Tibial nerve (tissue), 4 donors: ENCODE data around the gene ARAP1. TPM values are rescaled to one million over a fixed set of nuclear protein-coding genes. Genes with fewer than 3 reads are reported as not detected.

Experiments
- DNase-seq, 2 donors: peaks; one replicate each; pipeline ENCODE4 v3.0.0-alpha.2; 2019; ENCODE audit warnings: low spot score in 2 of 2
- H3K27ac ChIP-seq, 4 donors: fragments of 200-600 bp; sonication (generic) in 3 of 4; one replicate each; pipeline ENCODE4 v1.5.1; 2017 to 2019; ENCODE audit warnings: mild to moderate bottlenecking in 1 of 4
- H3K27me3 ChIP-seq, 2 donors: fragments of 200-600 bp; sonication (generic) in 1 of 2; one replicate each; pipeline versions ENCODE4 v1.5.1 to v1.6.0; 2017 to 2019
- H3K36me3 ChIP-seq, 3 donors: fragments of 200-600 bp; sonication (generic); one replicate each; pipeline ENCODE4 v1.5.1; 2018 to 2019
- H3K4me1 ChIP-seq, 4 donors: fragments of 200-600 bp; sonication (generic) in 3 of 4; one replicate each; pipeline ENCODE4 v1.5.1; 2017 to 2019
- H3K4me3 ChIP-seq, 4 donors: fragments of 200-600 bp; sonication (generic) in 3 of 4; one replicate each; pipeline ENCODE4 v1.5.1; 2017 to 2019; ENCODE audit warnings: mild to moderate bottlenecking in 1 of 4, moderate library complexity in 1 of 4
- H3K9me3 ChIP-seq, 4 donors: fragments of 200-600 bp; sonication (generic) in 3 of 4; one replicate each; pipeline ENCODE4 v1.5.1; 2017 to 2019
- EP300 ChIP-seq, 2 donors: sonication (generic); formaldehyde crosslinking; IDR thresholded peaks; one replicate each; pipeline ENCODE4 v1.6.1; 2017; ENCODE audit warnings: antibody characterized with exemption in 2 of 2, mild to moderate bottlenecking in 1 of 2
- POLR2A ChIP-seq, 2 donors: fragments of 450-650 bp; IDR thresholded peaks; one replicate each; pipeline ENCODE4 v1.6.1; 2017; ENCODE audit warnings: antibody characterized with exemption in 2 of 2, mild to moderate bottlenecking in 2 of 2, moderate library complexity in 2 of 2
- WGBS, 2 donors: methylation state at CpG; one replicate each; pipeline ENCODE4 v1.1.5; 2018; 5-methylcytosine and 5-hydroxymethylcytosine counted together
- total RNA-seq, 4 donors: library from RNA; depleted of rRNA; stranded (reverse); fragments of >200 nt; gene quantifications; one replicate each; pipeline ENCODE4 v1.1.0, GENCODE V29; 2016
- TF ChIP-seq, protein P1 (sequence below), 5 experiments: fragments of 200-600 bp in 3 of 5; fragments of 450-650 bp in 2 of 5; sonication (generic) in 3 of 5; IDR thresholded peaks; one replicate each; pipeline ENCODE4 v1.5.1; 2016 to 2019; ENCODE audit warnings: antibody characterized with exemption in 5 of 5, mild to moderate bottlenecking in 3 of 5, moderate library complexity in 2 of 5

The ARAP1 gene
- total RNA-seq, 4 donors from 2014 or later, result 104 to 151 (median 149) TPM

DNA sequence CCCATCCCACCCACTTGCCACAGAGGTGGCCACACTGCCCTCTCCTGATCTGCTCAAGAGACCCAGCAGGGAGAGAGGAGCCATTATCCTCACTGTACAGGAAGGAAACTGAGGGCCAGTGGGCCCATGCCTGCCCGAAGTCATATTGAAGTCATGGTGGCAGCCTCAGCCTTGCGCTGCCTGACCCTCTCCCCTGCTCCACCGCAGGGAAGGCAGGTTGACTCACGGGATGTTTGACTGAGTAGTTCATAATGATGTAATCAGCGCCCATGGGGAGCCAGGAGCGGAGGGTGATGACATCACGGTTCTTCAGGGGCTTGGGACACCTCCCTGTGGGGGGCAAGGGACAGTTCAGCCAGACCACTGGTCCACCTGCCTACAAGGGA is 6.1 kb upstream of the ARAP1 start:
- H3K27ac ChIP-seq, result peak overlapping the region in 2 of 4 donors; percentile 32 to 46
- H3K27me3 ChIP-seq, result no peaks in the 10 kb centered on the region
- H3K4me1 ChIP-seq, result peaks cover 0 to 10% (median under 1%) of the 10 kb centered on the region in 4 donors
- peaks cover 0 to 33% (median 0%) of the 10 kb centered on the region in 3 donors for H3K36me3 ChIP-seq
- no peak overlapping the region for H3K4me3 ChIP-seq
- no peak for DNase-seq
- TF ChIP-seq, protein P1, sequence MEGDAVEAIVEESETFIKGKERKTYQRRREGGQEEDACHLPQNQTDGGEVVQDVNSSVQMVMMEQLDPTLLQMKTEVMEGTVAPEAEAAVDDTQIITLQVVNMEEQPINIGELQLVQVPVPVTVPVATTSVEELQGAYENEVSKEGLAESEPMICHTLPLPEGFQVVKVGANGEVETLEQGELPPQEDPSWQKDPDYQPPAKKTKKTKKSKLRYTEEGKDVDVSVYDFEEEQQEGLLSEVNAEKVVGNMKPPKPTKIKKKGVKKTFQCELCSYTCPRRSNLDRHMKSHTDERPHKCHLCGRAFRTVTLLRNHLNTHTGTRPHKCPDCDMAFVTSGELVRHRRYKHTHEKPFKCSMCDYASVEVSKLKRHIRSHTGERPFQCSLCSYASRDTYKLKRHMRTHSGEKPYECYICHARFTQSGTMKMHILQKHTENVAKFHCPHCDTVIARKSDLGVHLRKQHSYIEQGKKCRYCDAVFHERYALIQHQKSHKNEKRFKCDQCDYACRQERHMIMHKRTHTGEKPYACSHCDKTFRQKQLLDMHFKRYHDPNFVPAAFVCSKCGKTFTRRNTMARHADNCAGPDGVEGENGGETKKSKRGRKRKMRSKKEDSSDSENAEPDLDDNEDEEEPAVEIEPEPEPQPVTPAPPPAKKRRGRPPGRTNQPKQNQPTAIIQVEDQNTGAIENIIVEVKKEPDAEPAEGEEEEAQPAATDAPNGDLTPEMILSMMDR (IDR thresholded peaks at IDR 0.05), result no peak
- no peak for TF ChIP-seq POLR2A (IDR thresholded peaks at IDR 0.05)
- TF ChIP-seq EP300 (IDR thresholded peaks at IDR 0.05), result no peak
- H3K9me3 ChIP-seq, result no peaks in the 10 kb centered on the region
- 75 to 83% methylated on average over 5 to 7 of the region's 7 CpGs for WGBS, 2 donors

- DNase-seq, result no peak
- TF ChIP-seq EP300 (IDR thresholded peaks at IDR 0.05), result no peak
- TF ChIP-seq POLR2A (IDR thresholded peaks at IDR 0.05), result no peak
- TF ChIP-seq, protein P1 (IDR thresholded peaks at IDR 0.05), result no peak
- H3K9me3 ChIP-seq, result no peaks in the 10 kb centered on the region
- peaks cover 0 to 35% (median 17%) of the 10 kb centered on the region in 4 donors for H3K4me1 ChIP-seq
- no peak overlapping the region for H3K4me3 ChIP-seq
- no peaks in the 10 kb centered on the region for H3K27me3 ChIP-seq
- 84 to 92% methylated on average over 4 of the region's 4 CpGs for WGBS, 2 donors
- H3K27ac ChIP-seq, result no peak overlapping the region
- peaks cover 0 to 33% (median 0%) of the 10 kb centered on the region in 3 donors for H3K36me3 ChIP-seq
Measured at GRCh38 chr11:72755713-72756285, 3.6 kb upstream of the ARAP1 start.

DNA sequence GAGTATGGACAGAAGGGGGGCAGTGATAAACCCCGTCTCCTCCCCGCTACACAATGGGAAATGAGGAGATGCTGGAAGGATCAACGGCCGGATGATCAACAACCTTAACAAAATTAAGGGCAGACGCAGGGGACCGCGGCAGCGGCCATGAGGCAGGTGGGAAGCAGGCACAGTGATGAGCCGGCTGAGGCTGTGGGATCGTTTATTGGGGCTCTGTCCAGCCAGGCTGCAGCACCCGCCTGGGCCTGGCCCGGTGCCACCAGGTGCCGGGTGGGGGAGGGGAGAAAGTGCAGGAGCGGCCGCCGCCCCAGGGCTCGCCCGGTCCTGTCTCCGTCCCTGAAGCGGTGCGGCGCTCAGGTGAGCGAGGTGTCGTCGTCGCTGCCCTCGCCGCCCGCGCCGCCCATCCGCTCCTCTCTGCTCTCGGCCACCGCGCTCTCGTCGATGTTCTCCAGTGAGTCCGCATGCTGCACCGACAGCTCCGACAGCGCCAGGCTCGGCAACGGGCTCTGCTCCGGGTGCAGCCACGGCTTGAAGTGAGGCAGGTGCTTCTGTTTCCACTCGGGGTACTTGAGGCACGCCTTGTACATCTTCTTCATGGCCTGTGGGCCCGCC is 2.4 kb upstream of the ARAP1 start:
- TF ChIP-seq, protein P1 (IDR thresholded peaks at IDR 0.05), result no peak
- TF ChIP-seq POLR2A (IDR thresholded peaks at IDR 0.05) (no peak), EP300 (IDR thresholded peaks at IDR 0.05) (no peak)
- 77 to 83% methylated on average over 34 to 48 of the region's 48 CpGs for WGBS, 2 donors

DNA sequence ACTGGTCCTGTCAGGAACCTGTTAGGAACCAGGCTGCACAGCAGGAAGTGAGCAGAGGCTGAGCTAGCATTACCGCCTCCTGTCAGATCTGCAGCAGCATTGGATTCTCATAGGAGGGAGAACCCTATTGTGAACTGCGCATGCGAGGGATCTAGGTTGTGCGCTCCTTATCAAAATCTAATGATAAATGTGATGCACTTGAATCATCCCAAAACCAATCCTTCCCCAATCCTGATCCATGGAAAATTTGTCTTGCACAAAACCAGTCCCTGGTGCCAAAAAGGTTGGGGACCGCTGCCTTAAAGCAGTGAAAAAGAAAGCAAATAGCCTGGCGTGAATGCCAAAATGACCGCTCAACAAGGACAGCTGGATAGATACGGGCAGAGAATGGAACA is 1.9 kb upstream of the ARAP1 start:
- H3K27me3 ChIP-seq, result no peaks in the 10 kb centered on the region
- 93% methylated on average over 8 of the region's 8 CpGs for WGBS, 2 donors
- no peak overlapping the region for H3K27ac ChIP-seq
- peaks cover 0 to 33% (median 0%) of the 10 kb centered on the region in 3 donors for H3K36me3 ChIP-seq
- TF ChIP-seq, protein P1 (IDR thresholded peaks at IDR 0.05), result no peak
- no peak for TF ChIP-seq EP300 (IDR thresholded peaks at IDR 0.05)
- no peak for TF ChIP-seq POLR2A (IDR thresholded peaks at IDR 0.05)
- no peak for DNase-seq
- no peaks in the 10 kb centered on the region for H3K9me3 ChIP-seq
- no peak overlapping the region for H3K4me3 ChIP-seq
- peaks cover 0 to 48% (median 24%) of the 10 kb centered on the region in 4 donors for H3K4me1 ChIP-seq

More for the DNA sequence above, 2.4 kb upstream of the ARAP1 start:
- Histone ChIP-seq H3K27ac (no peak overlapping the region), H3K4me3 (no peak overlapping the region), H3K36me3 (peaks cover 0 to 33% (median 0%) of the 10 kb centered on the region in 3 donors), H3K4me1 (peaks cover 0 to 46% (median 23%) of the 10 kb centered on the region in 4 donors), H3K9me3 (no peaks in the 10 kb centered on the region), H3K27me3 (no peaks in the 10 kb centered on the region)
- DNase-seq, result no peak
